Endothelial cell of umbilical vein (primary cell): Measurements from ENCODE around the gene ENG. TPM values are rescaled to one million over a fixed set of nuclear protein-coding genes. Genes with fewer than 3 reads are reported as not detected.

Experiments used
- BruUV-seq: library from RNA; stranded (reverse); fragments of 400-500 nt; replicated peaks from 2 replicates; lab custom pipeline; 2021; lab: Mats Ljungman, UMichigan
- CTCF ChIA-PET: fragments of 300-600, 350-600 bp; sonication (Branson Sonifier 250); formaldehyde crosslinking; loops from one replicate; lab custom pipeline; 2021; ENCODE audit warnings: antibody characterized with exemption, inconsistent platforms; lab: Charles Lee
- POLR2A ChIA-PET: fragments of 300-600, 350-600 bp; sonication (Branson Sonifier 250); formaldehyde crosslinking; loops from one replicate; lab custom pipeline; 2021; ENCODE audit warnings: antibody characterized with exemption, inconsistent platforms; lab: Charles Lee
- DNase-seq: peaks from one replicate; pipeline ENCODE4 v3.0.0-alpha.2; 2011; ENCODE audit warnings: low read depth, low spot score
- FAIRE-seq: peaks from 2 replicates; lab custom pipeline; 2011; peaks lifted over from hg19 to GRCh38; lab: Jason Lieb, UNC
- H2AFZ ChIP-seq: 2 replicates; pipeline ENCODE4 v1.6.0; 2012; ENCODE audit warnings: low read depth, low read length, control low read depth, inconsistent platforms
- H3K27ac ChIP-seq: 2 replicates; pipeline ENCODE4 v1.5.1; 2011; ENCODE audit warnings: low read depth, mild to moderate bottlenecking, control low read depth, low read length, moderate library complexity; ENCODE audit not compliant: insufficient read depth
- H3K27me3 ChIP-seq, 2 experiments: 2 replicates each; pipeline versions ENCODE4 v1.6.0 to v1.6.1; 2011; ENCODE audit warnings: low read length in 2 of 2, mixed read lengths in 1 of 2; ENCODE audit not compliant: control insufficient read depth in 2 of 2, insufficient read depth in 2 of 2
- H3K36me3 ChIP-seq, 2 experiments: 2 replicates in 1 of 2; 3 replicates in 1 of 2; pipeline ENCODE4 v1.5.1; 2011; ENCODE audit warnings: low read length in 2 of 2, mild to moderate bottlenecking in 1 of 2, moderate library complexity in 1 of 2; ENCODE audit not compliant: control insufficient read depth in 2 of 2, insufficient read depth in 2 of 2; ENCODE audit errors: extremely low read depth in 1 of 2
- H3K4me1 ChIP-seq: 3 replicates; pipeline ENCODE4 v1.5.1; 2011; ENCODE audit warnings: mild to moderate bottlenecking, low read length; ENCODE audit not compliant: control insufficient read depth, insufficient read depth; ENCODE audit errors: extremely low read depth
- H3K4me2 ChIP-seq: 2 replicates; pipeline ENCODE4 v1.6.1; 2011; ENCODE audit warnings: low read length, control low read depth, mixed read lengths; ENCODE audit not compliant: insufficient read depth
- H3K4me3 ChIP-seq, 3 experiments: fragments of 200-600 bp in 1 of 3; sonication (generic), shearing (Covaris generic) in 1 of 3; replicated peaks in 1 of 3; 2 replicates each; pipeline ENCODE4 v1.5.1; 2011 to 2016; ENCODE audit warnings: control low read depth in 3 of 3, low read length in 3 of 3, mild to moderate bottlenecking in 2 of 3, inconsistent platforms in 1 of 3, low read depth in 1 of 3, moderate library complexity in 1 of 3; ENCODE audit not compliant: insufficient read depth in 1 of 3
- H3K79me2 ChIP-seq: 2 replicates; pipeline ENCODE4 v1.6.0; 2012; ENCODE audit warnings: low read length, inconsistent platforms; ENCODE audit not compliant: control insufficient read depth, insufficient read depth
- H3K9ac ChIP-seq: replicated peaks from 2 replicates; pipeline ENCODE3; 2011; ENCODE audit warnings: low read length, control low read depth; ENCODE audit not compliant: insufficient read depth; ENCODE audit errors: extremely low read depth
- H3K9me1 ChIP-seq: replicated peaks from 3 replicates; pipeline ENCODE4 v1.6.0; 2011; ENCODE audit warnings: mild to moderate bottlenecking, low read length; ENCODE audit not compliant: control insufficient read depth, insufficient read depth; ENCODE audit errors: extremely low read depth
- H3K9me3 ChIP-seq: replicated peaks from 2 replicates; pipeline ENCODE4 v1.5.1; 2012; ENCODE audit warnings: low read length, inconsistent platforms; ENCODE audit not compliant: control insufficient read depth, insufficient read depth
- H4K20me1 ChIP-seq: replicated peaks from 2 replicates; pipeline ENCODE3; 2011; ENCODE audit warnings: mild to moderate bottlenecking, low read length; ENCODE audit not compliant: control insufficient read depth, insufficient read depth; ENCODE audit errors: extremely low read depth
- EZH2 ChIP-seq: IDR thresholded peaks from 2 replicates; pipeline ENCODE4 v1.6.1; 2012; ENCODE audit warnings: borderline replicate concordance, low read depth, mild to moderate bottlenecking, moderate library complexity, low read length, inconsistent platforms; ENCODE audit not compliant: severe bottlenecking
- FOS ChIP-seq: IDR thresholded peaks from 2 replicates; pipeline ENCODE4 v1.6.1; 2011; ENCODE audit warnings: mild to moderate bottlenecking, low read length, moderate library complexity, borderline replicate concordance; ENCODE audit not compliant: insufficient read depth
- GATA2 ChIP-seq: IDR thresholded peaks from 2 replicates; pipeline ENCODE4 v1.7.0; 2011; ENCODE audit warnings: low read depth, mild to moderate bottlenecking, moderate library complexity, mixed read lengths, low read length; ENCODE audit not compliant: insufficient read length, insufficient read depth
- JUN ChIP-seq: IDR thresholded peaks from 2 replicates; pipeline ENCODE4 v1.6.1; 2011; ENCODE audit warnings: borderline replicate concordance, low read depth; ENCODE audit not compliant: insufficient read length, insufficient read depth
- MYC ChIP-seq: IDR thresholded peaks from one replicate; pipeline ENCODE4 v1.6.1; 2011; ENCODE audit warnings: mild to moderate bottlenecking, low read depth, low read length
- POLR2A ChIP-seq: IDR thresholded peaks from 2 replicates; pipeline ENCODE4 v1.6.1; 2012; ENCODE audit warnings: low read depth, mild to moderate bottlenecking, control low read depth, low read length
- POLR2AphosphoS5 ChIP-seq: IDR thresholded peaks from 2 replicates; pipeline ENCODE4 v1.6.1; 2012; ENCODE audit warnings: low read depth, mild to moderate bottlenecking, control low read depth, low read length, moderate library complexity; ENCODE audit not compliant: insufficient read depth
- dilution Hi-C: fragments of 300-500 bp; cut with MboI; formaldehyde crosslinking; loops from one replicate; pipeline ENCODE4 v1.15.0; 2019; ENCODE audit warnings: low sequenced_read_pairs; ENCODE audit not compliant: extremely low pct_ligation_motif_present
- intact Hi-C: fragments of 100-400 bp; cut with micrococcal nuclease; formaldehyde crosslinking; loops from one replicate; pipeline ENCODE4 v1.10.0; 2022
- polyA plus RNA-seq, 4 experiments: library from polyadenylated mRNA; depleted of rRNA in 3 of 4; stranded (reverse) in 3 of 4; unstranded in 1 of 4; fragments of >200 nt; gene quantifications; 2 replicates each; pipeline versions ENCODE4 v1.2.1 to v1.2.3, GENCODE V29; 2011 to 2012; ENCODE audit warnings: missing spikeins in 1 of 4
- total RNA-seq: library from RNA; stranded (reverse); gene quantifications from 2 replicates; pipeline ENCODE4 v1.2.3, GENCODE V29; 2021
- TF ChIP-seq, protein P1 (sequence below): IDR thresholded peaks from 2 replicates; pipeline ENCODE4 v1.6.1; 2011; ENCODE audit not compliant: insufficient read depth, insufficient read length
- TF ChIP-seq, protein P2 (sequence below), 2 donors: IDR thresholded peaks; 1 replicate in 1 of 2; 2 replicates in 1 of 2; pipeline ENCODE4 v1.5.1; 2011; ENCODE audit warnings: low read length in 2 of 2, mild to moderate bottlenecking in 2 of 2, moderate library complexity in 2 of 2, control low read depth in 1 of 2, inconsistent platforms in 1 of 2, low read depth in 1 of 2; ENCODE audit not compliant: insufficient read depth in 1 of 2; ENCODE audit errors: extremely low read depth in 1 of 2

Gene ENG
- total and polyA plus RNA-seq, 2 donors (not counting 3 experiments of a cell fraction or from before 2014, with no cell fraction given): 338 to 728 TPM

DNA sequence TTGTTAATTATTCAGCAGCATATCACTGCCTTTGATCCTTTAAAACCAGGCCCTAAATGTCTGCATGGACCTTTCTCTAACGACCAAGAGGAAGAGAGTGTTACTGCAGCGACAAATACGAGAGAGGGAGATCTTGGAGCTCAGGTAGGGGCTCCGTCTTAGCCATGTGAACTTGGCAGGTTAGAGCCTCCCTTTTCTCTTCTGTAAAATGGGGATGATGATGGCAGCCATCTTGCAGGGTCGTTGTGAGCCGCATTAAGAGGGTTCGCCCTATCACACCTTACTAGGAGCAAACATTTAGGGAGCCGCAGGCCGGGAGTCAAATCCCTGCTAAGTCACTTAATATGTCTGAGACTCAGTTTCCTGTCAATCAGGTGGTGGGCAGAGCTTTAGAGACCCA lies 1.6 kb downstream of the ENG start:
- TF ChIP-seq, protein P1, sequence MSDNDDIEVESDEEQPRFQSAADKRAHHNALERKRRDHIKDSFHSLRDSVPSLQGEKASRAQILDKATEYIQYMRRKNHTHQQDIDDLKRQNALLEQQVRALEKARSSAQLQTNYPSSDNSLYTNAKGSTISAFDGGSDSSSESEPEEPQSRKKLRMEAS: no peak
- TF ChIP-seq GATA2 (no peak), JUN (no peak), POLR2AphosphoS5 (no peak), FOS (no peak), EZH2 (no peak), MYC (no peak), POLR2A (no peak)
- TF ChIP-seq, protein P2, sequence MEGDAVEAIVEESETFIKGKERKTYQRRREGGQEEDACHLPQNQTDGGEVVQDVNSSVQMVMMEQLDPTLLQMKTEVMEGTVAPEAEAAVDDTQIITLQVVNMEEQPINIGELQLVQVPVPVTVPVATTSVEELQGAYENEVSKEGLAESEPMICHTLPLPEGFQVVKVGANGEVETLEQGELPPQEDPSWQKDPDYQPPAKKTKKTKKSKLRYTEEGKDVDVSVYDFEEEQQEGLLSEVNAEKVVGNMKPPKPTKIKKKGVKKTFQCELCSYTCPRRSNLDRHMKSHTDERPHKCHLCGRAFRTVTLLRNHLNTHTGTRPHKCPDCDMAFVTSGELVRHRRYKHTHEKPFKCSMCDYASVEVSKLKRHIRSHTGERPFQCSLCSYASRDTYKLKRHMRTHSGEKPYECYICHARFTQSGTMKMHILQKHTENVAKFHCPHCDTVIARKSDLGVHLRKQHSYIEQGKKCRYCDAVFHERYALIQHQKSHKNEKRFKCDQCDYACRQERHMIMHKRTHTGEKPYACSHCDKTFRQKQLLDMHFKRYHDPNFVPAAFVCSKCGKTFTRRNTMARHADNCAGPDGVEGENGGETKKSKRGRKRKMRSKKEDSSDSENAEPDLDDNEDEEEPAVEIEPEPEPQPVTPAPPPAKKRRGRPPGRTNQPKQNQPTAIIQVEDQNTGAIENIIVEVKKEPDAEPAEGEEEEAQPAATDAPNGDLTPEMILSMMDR (IDR thresholded peaks at IDR 0.05; ENCODE audit: extremely low read depth in 1 of 2, insufficient read depth in 1 of 2, low read depth in 1 of 2, low read length in 2 of 2): no peak
- Histone ChIP-seq H3K9me3 (no peaks in the 10 kb centered on the region), H3K4me3 (peak overlapping the region; percentile 81 to 99 (median 97)), H3K4me1 (peaks cover 40% of the 10 kb centered on the region), H3K9ac (peak overlapping the region; percentile 94), H3K36me3 (peaks cover 12 to 27% of the 10 kb centered on the region in 2 experiments), H3K79me2 (peaks cover 71% of the 10 kb centered on the region), H3K4me2 (peak overlapping the region; percentile 91), H3K9me1 (no peaks in the 10 kb centered on the region), H4K20me1 (no peaks in the 10 kb centered on the region), H3K27me3 (no peaks in the 10 kb centered on the region), H3K27ac (peak overlapping the region; percentile 82), H2AFZ (no peak overlapping the region)
- FAIRE-seq (peak; percentile 72), DNase-seq (no peak)
- dilution Hi-C loops: no loop called here
- ChIA-PET CTCF (interaction anchor here (0.9 to 6.3 kb wide), 9 partner anchors 10 to 83 kb away, joined by 3 to 101 read pairs (median 4); no protein-coding TSS in a partner anchor), POLR2A (interaction anchor here (1.2 to 4.1 kb wide), 2 partner anchors 10 to 15 kb away, joined by 3 to 14 read pairs; no protein-coding TSS in a partner anchor)
- no TSS peak for BruUV-seq
- intact Hi-C loops: no loop called here
